SK-N-SH treated with all-trans-retinoic acid at 6 μM for 48 hours (cell line): ENCODE data around the gene ABL2.

ENCODE experiments used
- ATAC-seq: fragments of 200-7000 bp; cut with Tn5 transposase; 3 replicates; pipeline ENCODE4 v1.9.1; 2020; ENCODE audit warnings: mild to moderate bottlenecking, moderate library complexity
- ARNTL ChIP-seq: fragments of 450-650 bp; formaldehyde crosslinking; IDR thresholded peaks from 2 replicates; pipeline ENCODE4 v1.5.0; 2020; ENCODE audit warnings: low read depth, mild to moderate bottlenecking, moderate library complexity, borderline replicate concordance
- BACH2 ChIP-seq: fragments of 250-450 bp; sonication (Bioruptor Pico); IDR thresholded peaks from 2 replicates; pipeline ENCODE4 v1.9.0; 2021; ENCODE audit warnings: mild to moderate bottlenecking, borderline replicate concordance
- CREB5 ChIP-seq: fragments of 250-450 bp; sonication (Bioruptor Pico); IDR thresholded peaks from 2 replicates; pipeline ENCODE4 v1.5.1; 2020; ENCODE audit warnings: low read depth, mild to moderate bottlenecking, moderate library complexity
- CSDC2 ChIP-seq: fragments of 250-450 bp; sonication (Bioruptor Pico); IDR thresholded peaks from 2 replicates; pipeline ENCODE4 v1.5.0; 2020; ENCODE audit warnings: mild to moderate bottlenecking, moderate library complexity
- CSRNP3 ChIP-seq: fragments of 250-450 bp; sonication (Bioruptor Pico); IDR thresholded peaks from 2 replicates; pipeline ENCODE4 v1.5.1; 2021; ENCODE audit warnings: mild to moderate bottlenecking, moderate library complexity
- ESRRG ChIP-seq: fragments of 250-450 bp; sonication (Bioruptor Pico); IDR thresholded peaks from 2 replicates; pipeline ENCODE4 v1.6.1; 2021; ENCODE audit warnings: mild to moderate bottlenecking
- GLIS3 ChIP-seq: fragments of 250-450 bp; sonication (Bioruptor Pico); IDR thresholded peaks from 2 replicates; pipeline ENCODE4 v1.5.0; 2020; ENCODE audit warnings: mild to moderate bottlenecking, moderate library complexity
- ISL1 ChIP-seq: fragments of 250-450 bp; sonication (Bioruptor Pico); IDR thresholded peaks from 2 replicates; pipeline ENCODE4 v2.1.2; 2022; ENCODE audit warnings: mild to moderate bottlenecking, moderate library complexity
- OSR1 ChIP-seq: fragments of 250-450 bp; sonication (Bioruptor Pico); IDR thresholded peaks from 2 replicates; pipeline ENCODE4 v1.8.0; 2022; ENCODE audit warnings: moderate library complexity, mild to moderate bottlenecking, inconsistent platforms
- PATZ1 ChIP-seq: fragments of 250-450 bp; sonication (Bioruptor Pico); IDR thresholded peaks from 2 replicates; pipeline ENCODE4 v1.8.0; 2020; ENCODE audit warnings: mild to moderate bottlenecking, moderate library complexity, borderline replicate concordance
- POU6F1 ChIP-seq: fragments of 250-450 bp; sonication (Bioruptor Pico); IDR thresholded peaks from 2 replicates; pipeline ENCODE4 v1.8.0; 2021; ENCODE audit warnings: low read depth, mild to moderate bottlenecking, moderate library complexity, borderline replicate concordance
- PPARA ChIP-seq: fragments of 250-450 bp; sonication (Bioruptor Pico); IDR thresholded peaks from 2 replicates; pipeline ENCODE4 v1.5.0; 2020; ENCODE audit warnings: mild to moderate bottlenecking, borderline replicate concordance
- RARB ChIP-seq: fragments of 250-450 bp; sonication (Bioruptor Pico); IDR thresholded peaks from 2 replicates; pipeline ENCODE4 v1.8.0; 2021; ENCODE audit warnings: mild to moderate bottlenecking, moderate library complexity
- SNAI2 ChIP-seq: fragments of 250-450 bp; sonication (Bioruptor Pico); IDR thresholded peaks from 2 replicates; pipeline ENCODE4 v1.5.0; 2020; ENCODE audit warnings: mild to moderate bottlenecking, moderate library complexity
- TCF4 ChIP-seq: fragments of 250-450 bp; sonication (Bioruptor Pico); IDR thresholded peaks from 2 replicates; pipeline ENCODE4 v1.8.0; 2021; ENCODE audit warnings: mild to moderate bottlenecking, moderate library complexity, borderline replicate concordance
- TOX ChIP-seq: fragments of 250-450 bp; sonication (Bioruptor Pico); IDR thresholded peaks from 2 replicates; pipeline ENCODE4 v1.8.0; 2021; ENCODE audit warnings: mild to moderate bottlenecking, moderate library complexity, borderline replicate concordance
- TSHZ2 ChIP-seq: fragments of 250-450 bp; sonication (Bioruptor Pico); IDR thresholded peaks from 2 replicates; pipeline ENCODE4 v1.5.0; 2020; ENCODE audit warnings: mild to moderate bottlenecking, moderate library complexity
- ZC3H10 ChIP-seq: fragments of 250-450 bp; sonication (Bioruptor Pico); IDR thresholded peaks from 2 replicates; pipeline ENCODE4 v1.5.1; 2021; ENCODE audit warnings: mild to moderate bottlenecking, moderate library complexity
- ZFP3 ChIP-seq: fragments of 250-450 bp; sonication (Bioruptor Pico); IDR thresholded peaks from 2 replicates; pipeline ENCODE4 v1.5.0; 2020; ENCODE audit warnings: mild to moderate bottlenecking, moderate library complexity
- ZFP30 ChIP-seq: fragments of 450-650 bp; formaldehyde crosslinking; IDR thresholded peaks from 2 replicates; pipeline ENCODE4 v1.5.0; 2022; ENCODE audit warnings: mild to moderate bottlenecking, moderate library complexity
- ZNF565 ChIP-seq: fragments of 450-650 bp; formaldehyde crosslinking; conservative IDR thresholded peaks from 2 replicates; pipeline ENCODE4 v1.5.0; 2020; ENCODE audit warnings: low read depth, mild to moderate bottlenecking, moderate library complexity
- ZNF8 ChIP-seq: fragments of 450-650 bp; formaldehyde crosslinking; IDR thresholded peaks from 2 replicates; pipeline ENCODE4 v1.5.0; 2020; ENCODE audit warnings: mild to moderate bottlenecking, moderate library complexity

ABL2 gene

GRCh38 chr1:179187043-179187442 lies 42.4 kb downstream of the ABL2 start:
- TF ChIP-seq TOX (CRISPR knock-in tag) (peak; percentile 26; the same call in 1 of the 2 replicates), ESRRG (CRISPR knock-in tag) (no peak)
- TF ChIP-seq, all 23 proteins: peak for 1
- peak; percentile 84 for ATAC-seq

GRCh38 chr1:179184403-179184802 lies 45.1 kb downstream of the ABL2 start:
- no peak for ATAC-seq
- TF ChIP-seq BACH2 (CRISPR knock-in tag) (no peak), RARB (CRISPR knock-in tag) (no peak), ZNF565 (CRISPR knock-in tag) (no peak), PATZ1 (CRISPR knock-in tag) (no peak), GLIS3 (CRISPR knock-in tag) (no peak), TSHZ2 (CRISPR knock-in tag) (no peak), PPARA (CRISPR knock-in tag) (no peak), ARNTL (no peak), CSRNP3 (CRISPR knock-in tag) (no peak), CREB5 (no peak), ISL1 (CRISPR knock-in tag) (no peak), CSDC2 (CRISPR knock-in tag) (no peak), ZFP3 (CRISPR knock-in tag) (no peak), TCF4 (CRISPR knock-in tag) (no peak), ZFP30 (CRISPR knock-in tag) (no peak), TOX (CRISPR knock-in tag) (no peak), POU6F1 (no peak), ZNF8 (CRISPR knock-in tag) (no peak), OSR1 (CRISPR knock-in tag) (no peak), ESRRG (CRISPR knock-in tag) (no peak)

GRCh38 chr1:179183857-179184256 lies 45.6 kb downstream of the ABL2 start:
- no peak for ATAC-seq
- TF ChIP-seq RARB (CRISPR knock-in tag) = no peak
- no peak for TF ChIP-seq PPARA (CRISPR knock-in tag)
- TF ChIP-seq ZNF8 (CRISPR knock-in tag) = no peak
- no peak for TF ChIP-seq ZFP3 (CRISPR knock-in tag)
- TF ChIP-seq PATZ1 (CRISPR knock-in tag) = no peak
- TF ChIP-seq ZC3H10 (CRISPR knock-in tag) = no peak
- TF ChIP-seq SNAI2 (CRISPR knock-in tag) = no peak
- TF ChIP-seq ZNF565 (CRISPR knock-in tag) = no peak
- no peak for TF ChIP-seq POU6F1
- no peak for TF ChIP-seq GLIS3 (CRISPR knock-in tag)
- TF ChIP-seq TOX (CRISPR knock-in tag) = no peak
- no peak for TF ChIP-seq CSRNP3 (CRISPR knock-in tag)
- no peak for TF ChIP-seq CSDC2 (CRISPR knock-in tag)
